GM21786 (cell line): ENCODE data around the gene SEC14L1.

ENCODE experiments used
- ATAC-seq: cut with Tn5 transposase; IDR thresholded peaks from one replicate; pipeline ENCODE4 v1.9.1; 2021; ENCODE audit not compliant: unreplicated experiment

Gene SEC14L1

GRCh38 chr17:77160875-77161530 lies 20.2 kb downstream of the SEC14L1 start:
- ATAC-seq, result no peak

GRCh38 chr17:77161953-77162352 lies 21.2 kb downstream of the SEC14L1 start:
- no peak for ATAC-seq

GRCh38 chr17:77163001-77163400 lies 22.2 kb downstream of the SEC14L1 start:
- no peak for ATAC-seq

GRCh38 chr17:77163511-77164280 lies 22.9 kb downstream of the SEC14L1 start:
- ATAC-seq, result no peak

GRCh38 chr17:77164483-77165091 lies 23.8 kb downstream of the SEC14L1 start:
- no peak for ATAC-seq

- ATAC-seq, result no peak
Observed at GRCh38 chr17:77165577-77165976, 24.8 kb downstream of the SEC14L1 start.

- no peak for ATAC-seq
Observed at GRCh38 chr17:77167472-77168306, 26.9 kb downstream of the SEC14L1 start.

- no peak for ATAC-seq
Observed at GRCh38 chr17:77173104-77173503, 32.3 kb downstream of the SEC14L1 start.

GRCh38 chr17:77174928-77175661 lies 34.3 kb downstream of the SEC14L1 start:
- no peak for ATAC-seq

GRCh38 chr17:77177002-77177741 lies 36.4 kb downstream of the SEC14L1 start:
- no peak for ATAC-seq

GRCh38 chr17:77178050-77178449 lies 37.3 kb downstream of the SEC14L1 start:
- no peak for ATAC-seq

GRCh38 chr17:77178563-77178962 lies 37.8 kb downstream of the SEC14L1 start:
- ATAC-seq, result no peak

GRCh38 chr17:77180503-77181357 lies 40.0 kb downstream of the SEC14L1 start:
- ATAC-seq, result no peak

GRCh38 chr17:77182205-77183172 lies 41.7 kb downstream of the SEC14L1 start:
- no peak for ATAC-seq

- ATAC-seq, result no peak
Observed at GRCh38 chr17:77184474-77184873, 43.7 kb downstream of the SEC14L1 start.

- no peak for ATAC-seq
Observed at GRCh38 chr17:77185137-77185536, 44.4 kb downstream of the SEC14L1 start.

GRCh38 chr17:77186141-77186604 lies 45.4 kb downstream of the SEC14L1 start:
- ATAC-seq, result no peak
